Neural cell (in vitro differentiated cells): ENCODE results near the gene PPARG. TPM values are rescaled to one million over a fixed set of nuclear protein-coding genes. Genes with fewer than 3 reads are reported as not detected.

Experiments
- H2AFZ ChIP-seq: fragments of 200-600, 300-800 bp; sonication (generic), shearing (Covaris generic); 2 replicates; pipeline ENCODE4 v1.6.0; 2014; ENCODE audit warnings: low read depth, mild to moderate bottlenecking, antibody characterized with exemption, low read length, moderate library complexity
- H3F3A ChIP-seq: fragments of 200-600 bp; shearing (Covaris generic); 2 replicates; pipeline ENCODE4 v1.6.1; 2016; ENCODE audit warnings: mild to moderate bottlenecking, moderate library complexity, mixed read lengths, antibody characterized with exemption, low read length; ENCODE audit not compliant: insufficient read depth, poor library complexity, severe bottlenecking
- H3K27ac ChIP-seq: fragments of 200-600, 300-800 bp; sonication (generic), shearing (Covaris generic); 2 replicates; pipeline ENCODE4 v1.5.1; 2014; ENCODE audit warnings: mild to moderate bottlenecking, low read length, moderate library complexity
- H3K27me3 ChIP-seq: fragments of 300-800, 200-600 bp; sonication (generic), shearing (Covaris generic); 2 replicates; pipeline ENCODE4 v1.6.0; 2014; ENCODE audit warnings: mild to moderate bottlenecking, low read depth, low read length, moderate library complexity; ENCODE audit not compliant: insufficient read depth
- H3K36me3 ChIP-seq: fragments of 300-800, 200-600 bp; sonication (generic), shearing (Covaris generic); 2 replicates; pipeline ENCODE4 v1.5.1; 2014; ENCODE audit warnings: mild to moderate bottlenecking, antibody characterized with exemption, low read length, moderate library complexity; ENCODE audit not compliant: insufficient read depth
- H3K4me2 ChIP-seq: fragments of 300-800, 200-600 bp; sonication (generic), shearing (Covaris generic); 2 replicates; pipeline ENCODE4 v1.6.0; 2014; ENCODE audit warnings: mild to moderate bottlenecking, low read length
- H3K4me3 ChIP-seq: fragments of 300-800, 200-600 bp; sonication (generic), shearing (Covaris generic); 2 replicates; pipeline ENCODE4 v1.5.1; 2014; ENCODE audit warnings: mild to moderate bottlenecking, low read length, moderate library complexity
- H3K79me2 ChIP-seq: fragments of 200-600 bp; shearing (Covaris generic); replicated peaks from 2 replicates; pipeline ENCODE4 v1.6.0; 2014; ENCODE audit warnings: mild to moderate bottlenecking, low read length, moderate library complexity; ENCODE audit not compliant: insufficient read depth
- H3K9ac ChIP-seq: fragments of 300-800, 200-600 bp; sonication (generic), shearing (Covaris generic); 2 replicates; pipeline ENCODE4 v1.6.1; 2016; ENCODE audit warnings: mild to moderate bottlenecking, low read length, mixed read lengths
- H3K9me2 ChIP-seq: fragments of 200-600 bp; shearing (Covaris generic); 2 replicates; pipeline ENCODE4 v1.6.1; 2016; ENCODE audit warnings: mild to moderate bottlenecking, low read length, mixed read lengths; ENCODE audit not compliant: insufficient read depth
- H3K9me3 ChIP-seq: fragments of 200-600, 300-800 bp; sonication (generic), shearing (Covaris generic); 2 replicates; pipeline ENCODE4 v1.6.1; 2016; ENCODE audit warnings: mild to moderate bottlenecking, mixed run types, low read length, moderate library complexity, mixed read lengths
- H4K20me1 ChIP-seq: fragments of 200-600 bp; shearing (Covaris generic); 2 replicates; pipeline ENCODE4 v1.6.1; 2016; ENCODE audit warnings: mild to moderate bottlenecking, mixed run types; ENCODE audit not compliant: insufficient read depth
- CTCF ChIP-seq: fragments of 450-650 bp; IDR thresholded peaks from 2 replicates; pipeline ENCODE4 v1.5.1; 2014; ENCODE audit warnings: antibody characterized with exemption, mild to moderate bottlenecking, moderate library complexity; ENCODE audit not compliant: poor library complexity, severe bottlenecking
- EP300 ChIP-seq: fragments of 450-650 bp; conservative IDR thresholded peaks from 2 replicates; pipeline ENCODE4 v1.6.1; 2014; ENCODE audit warnings: antibody characterized with exemption, mild to moderate bottlenecking, moderate library complexity; ENCODE audit not compliant: poor library complexity, severe bottlenecking
- EZH2 ChIP-seq: fragments of 200-600, 300-800 bp; shearing (Covaris generic), sonication (generic); IDR thresholded peaks from 2 replicates; pipeline ENCODE4 v1.6.1; 2014; ENCODE audit warnings: antibody characterized with exemption, low read length, borderline replicate concordance, mild to moderate bottlenecking; ENCODE audit not compliant: insufficient read depth, poor library complexity, severe bottlenecking
- MXI1 ChIP-seq: fragments of 450-650 bp; conservative IDR thresholded peaks from 2 replicates; pipeline ENCODE4 v1.6.1; 2014; ENCODE audit warnings: antibody characterized with exemption, mild to moderate bottlenecking; ENCODE audit not compliant: poor library complexity, severe bottlenecking
- POLR2AphosphoS5 ChIP-seq: IDR thresholded peaks from 2 replicates; pipeline ENCODE4 v1.6.1; 2012
- RAD21 ChIP-seq: fragments of 450-650 bp; conservative IDR thresholded peaks from 2 replicates; pipeline ENCODE4 v1.6.1; 2014; ENCODE audit warnings: antibody characterized with exemption, mild to moderate bottlenecking, moderate library complexity
- SMC3 ChIP-seq: fragments of 450-650 bp; conservative IDR thresholded peaks from 2 replicates; pipeline ENCODE4 v1.6.1; 2014; ENCODE audit warnings: antibody characterized with exemption, mild to moderate bottlenecking, moderate library complexity; ENCODE audit not compliant: poor library complexity
- TAF1 ChIP-seq: IDR thresholded peaks from 2 replicates; pipeline ENCODE4 v1.6.1; 2012; ENCODE audit warnings: low read depth
- polyA plus RNA-seq: library from polyadenylated mRNA; depleted of rRNA; stranded (reverse); fragments of >200 nt; gene quantifications from 2 replicates; pipeline ENCODE4 v1.2.3, GENCODE V29; 2014
- TF ChIP-seq, protein P1 (sequence below): IDR thresholded peaks from 2 replicates; pipeline ENCODE4 v1.6.1; 2012; ENCODE audit warnings: borderline replicate concordance

Gene PPARG
- polyA plus RNA-seq, 1 donor from 2014 or later = 0.35 TPM

DNA sequence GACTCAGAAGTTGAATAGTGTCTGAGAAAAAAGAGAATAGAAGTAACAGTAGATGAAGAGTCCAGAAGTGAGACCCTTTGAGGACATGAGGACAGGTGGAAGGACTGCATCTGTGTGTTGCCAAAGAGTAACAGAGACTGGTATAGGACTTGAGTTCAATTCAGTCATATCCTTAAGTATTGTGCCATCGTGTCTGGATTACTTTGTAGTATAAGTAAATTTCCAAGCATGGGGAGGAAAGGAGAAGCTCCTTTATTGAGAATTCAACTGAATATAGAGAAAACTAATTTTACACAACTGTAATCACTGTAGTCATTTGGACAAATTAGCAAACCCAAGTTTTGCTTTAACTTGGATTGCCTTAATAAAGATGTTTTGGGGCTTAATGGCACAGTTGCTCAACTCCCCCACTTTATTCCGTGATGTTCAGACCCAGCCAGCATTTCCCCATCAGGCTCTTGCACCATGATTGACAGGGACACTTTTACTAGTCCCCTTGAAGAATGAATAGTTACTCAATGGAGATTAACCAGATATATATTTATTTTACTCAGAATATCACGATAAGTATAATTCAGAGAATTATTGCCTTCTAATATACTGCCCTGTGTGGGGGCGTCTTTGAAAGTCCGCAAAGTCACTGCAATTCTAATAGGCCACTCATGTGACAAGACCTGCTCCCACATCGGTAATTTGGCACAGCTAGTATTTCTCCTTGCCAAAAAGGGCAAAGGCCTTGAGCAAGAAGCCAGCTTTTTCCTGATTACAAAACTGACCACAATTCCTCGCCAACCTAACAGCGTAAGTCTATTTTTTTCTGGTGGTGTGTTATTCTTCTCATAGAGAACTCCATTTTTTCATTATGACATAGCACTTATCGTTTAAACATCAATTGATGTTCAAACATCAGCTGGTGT, 61.3 kb downstream of the PPARG start:
- TF ChIP-seq TAF1 = no peak
- TF ChIP-seq, protein P1, sequence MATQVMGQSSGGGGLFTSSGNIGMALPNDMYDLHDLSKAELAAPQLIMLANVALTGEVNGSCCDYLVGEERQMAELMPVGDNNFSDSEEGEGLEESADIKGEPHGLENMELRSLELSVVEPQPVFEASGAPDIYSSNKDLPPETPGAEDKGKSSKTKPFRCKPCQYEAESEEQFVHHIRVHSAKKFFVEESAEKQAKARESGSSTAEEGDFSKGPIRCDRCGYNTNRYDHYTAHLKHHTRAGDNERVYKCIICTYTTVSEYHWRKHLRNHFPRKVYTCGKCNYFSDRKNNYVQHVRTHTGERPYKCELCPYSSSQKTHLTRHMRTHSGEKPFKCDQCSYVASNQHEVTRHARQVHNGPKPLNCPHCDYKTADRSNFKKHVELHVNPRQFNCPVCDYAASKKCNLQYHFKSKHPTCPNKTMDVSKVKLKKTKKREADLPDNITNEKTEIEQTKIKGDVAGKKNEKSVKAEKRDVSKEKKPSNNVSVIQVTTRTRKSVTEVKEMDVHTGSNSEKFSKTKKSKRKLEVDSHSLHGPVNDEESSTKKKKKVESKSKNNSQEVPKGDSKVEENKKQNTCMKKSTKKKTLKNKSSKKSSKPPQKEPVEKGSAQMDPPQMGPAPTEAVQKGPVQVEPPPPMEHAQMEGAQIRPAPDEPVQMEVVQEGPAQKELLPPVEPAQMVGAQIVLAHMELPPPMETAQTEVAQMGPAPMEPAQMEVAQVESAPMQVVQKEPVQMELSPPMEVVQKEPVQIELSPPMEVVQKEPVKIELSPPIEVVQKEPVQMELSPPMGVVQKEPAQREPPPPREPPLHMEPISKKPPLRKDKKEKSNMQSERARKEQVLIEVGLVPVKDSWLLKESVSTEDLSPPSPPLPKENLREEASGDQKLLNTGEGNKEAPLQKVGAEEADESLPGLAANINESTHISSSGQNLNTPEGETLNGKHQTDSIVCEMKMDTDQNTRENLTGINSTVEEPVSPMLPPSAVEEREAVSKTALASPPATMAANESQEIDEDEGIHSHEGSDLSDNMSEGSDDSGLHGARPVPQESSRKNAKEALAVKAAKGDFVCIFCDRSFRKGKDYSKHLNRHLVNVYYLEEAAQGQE = no peak
- no peak for TF ChIP-seq RAD21
- no peak for TF ChIP-seq EZH2
- TF ChIP-seq POLR2AphosphoS5 = no peak
- TF ChIP-seq EP300 = no peak
- TF ChIP-seq CTCF = no peak
- TF ChIP-seq SMC3 = no peak
- no peak for TF ChIP-seq MXI1
- Histone ChIP-seq H3K9me2 (no peaks in the 10 kb centered on the region), H3K4me3 (no peak overlapping the region), H3K27me3 (no peaks in the 10 kb centered on the region), H3K79me2 (no peaks in the 10 kb centered on the region), H2AFZ (no peak overlapping the region), H3K27ac (no peak overlapping the region), H3K36me3 (no peaks in the 10 kb centered on the region), H3K9me3 (no peaks in the 10 kb centered on the region), H3K4me2 (no peak overlapping the region), H3F3A (no peaks in the 10 kb centered on the region), H4K20me1 (no peaks in the 10 kb centered on the region), H3K9ac (no peak overlapping the region)

GRCh38 chr3:12351145-12351544, 62.3 kb downstream of the PPARG start:
- Histone ChIP-seq H3K4me2 (no peak overlapping the region), H3K9ac (no peak overlapping the region), H3K9me3 (no peaks in the 10 kb centered on the region), H3K27ac (no peak overlapping the region), H2AFZ (no peak overlapping the region), H3F3A (no peaks in the 10 kb centered on the region), H3K9me2 (no peaks in the 10 kb centered on the region), H3K27me3 (no peaks in the 10 kb centered on the region), H3K36me3 (no peaks in the 10 kb centered on the region), H4K20me1 (no peaks in the 10 kb centered on the region), H3K4me3 (no peak overlapping the region), H3K79me2 (no peaks in the 10 kb centered on the region)
- TF ChIP-seq CTCF (no peak), EP300 (no peak), TAF1 (no peak), SMC3 (no peak), POLR2AphosphoS5 (no peak), EZH2 (no peak), MXI1 (no peak), RAD21 (no peak)
- TF ChIP-seq, protein P1 = no peak
